IPS-18a (cell line): ENCODE measurements around the gene CINP.
"Not testable (repeated sequence)": the region's sequence is repeated elsewhere in the genome, so short reads cannot be mapped to it uniquely, and the experiment has no call there.

Experiments
- H3K27ac ChIP-seq: one replicate; pipeline ENCODE4 v1.5.1; 2013; ENCODE audit warnings: low read length
- H3K27me3 ChIP-seq: one replicate; pipeline ENCODE4 v1.6.1; 2013; ENCODE audit warnings: mild to moderate bottlenecking, low read length; ENCODE audit not compliant: control insufficient read depth, insufficient read depth
- H3K36me3 ChIP-seq: one replicate; pipeline ENCODE4 v1.6.1; 2013; ENCODE audit warnings: low read depth, low read length; ENCODE audit not compliant: control insufficient read depth
- H3K4me1 ChIP-seq: one replicate; pipeline ENCODE4 v1.6.1; 2013; ENCODE audit warnings: low read depth, low read length; ENCODE audit not compliant: control insufficient read depth
- H3K4me3 ChIP-seq: one replicate; pipeline ENCODE4 v1.5.1; 2013; ENCODE audit warnings: low read length
- H3K9ac ChIP-seq: one replicate; pipeline ENCODE4 v1.6.1; 2013; ENCODE audit warnings: mild to moderate bottlenecking, low read length, moderate library complexity
- H3K9me3 ChIP-seq: one replicate; pipeline ENCODE4 v1.6.1; 2013; ENCODE audit warnings: low read depth, low read length; ENCODE audit not compliant: control insufficient read depth

Gene CINP

DNA sequence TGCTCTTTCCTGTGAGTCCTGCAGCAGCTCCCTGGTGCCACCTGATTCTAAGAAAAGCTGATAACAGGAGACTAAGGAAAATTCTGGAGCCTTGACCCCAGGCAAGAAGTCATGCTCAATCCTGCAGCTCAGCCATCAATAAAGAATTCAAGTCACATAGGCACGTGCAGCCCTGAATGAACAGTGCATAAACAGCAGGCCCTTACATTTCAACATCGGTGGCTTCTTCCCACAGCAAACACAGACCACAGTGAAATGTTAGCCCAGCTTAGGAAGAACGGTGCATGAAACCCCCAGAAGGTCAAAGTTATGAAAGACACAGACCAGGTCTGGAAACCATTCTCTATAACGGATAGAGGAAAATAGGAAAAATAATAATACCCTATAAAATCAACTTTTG, 10.5 kb downstream of the CINP start:
- Histone ChIP-seq H3K9ac (no peak overlapping the region), H3K9me3 (no peaks in the 10 kb centered on the region), H3K4me1 (no peaks in the 10 kb centered on the region), H3K27me3 (no peaks in the 10 kb centered on the region), H3K27ac (no peak overlapping the region), H3K36me3 (peaks cover 43% of the 10 kb centered on the region), H3K4me3 (no peak overlapping the region)

GRCh38 chr14:102351593-102351992, 11.1 kb downstream of the CINP start:
- not testable (repeated sequence) for H3K9ac ChIP-seq, H3K9me3 ChIP-seq, H3K27ac ChIP-seq, H3K27me3 ChIP-seq, H3K4me3 ChIP-seq, H3K4me1 ChIP-seq
- H3K36me3 ChIP-seq: peaks cover 44% of the 10 kb centered on the region

GRCh38 chr14:102351023-102351422, 11.7 kb downstream of the CINP start:
- H3K9me3 ChIP-seq: no peaks in the 10 kb centered on the region
- H3K4me3 ChIP-seq: no peak overlapping the region
- H3K27me3 ChIP-seq: no peaks in the 10 kb centered on the region
- no peaks in the 10 kb centered on the region for H3K4me1 ChIP-seq
- H3K36me3 ChIP-seq: peaks cover 43% of the 10 kb centered on the region
- H3K27ac ChIP-seq: no peak overlapping the region
- H3K9ac ChIP-seq: no peak overlapping the region

GRCh38 chr14:102348376-102348775, 14.3 kb downstream of the CINP start:
- peaks cover 34% of the 10 kb centered on the region for H3K36me3 ChIP-seq

DNA sequence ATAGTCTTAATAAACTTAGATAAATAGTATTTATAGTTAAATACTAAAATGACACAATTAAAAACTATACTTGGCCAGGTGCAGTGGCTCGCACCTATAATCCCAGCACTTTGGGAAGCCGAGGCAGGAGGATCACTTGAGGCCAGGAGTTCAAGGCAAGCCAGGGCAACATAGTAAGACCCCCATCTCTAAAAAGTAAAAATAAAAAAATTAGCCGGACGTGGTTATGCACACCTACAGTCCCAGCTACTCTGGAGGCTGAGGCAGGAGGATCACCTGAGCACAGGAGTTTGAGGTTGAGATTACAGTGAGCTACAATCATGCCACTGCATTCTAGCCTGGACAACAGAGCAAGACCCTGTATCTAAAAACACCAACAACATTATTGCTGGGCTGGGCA, 16.0 kb downstream of the CINP start:
- H3K4me3 ChIP-seq: no peak overlapping the region
- H3K27ac ChIP-seq: no peak overlapping the region
- no peaks in the 10 kb centered on the region for H3K9me3 ChIP-seq
- no peaks in the 10 kb centered on the region for H3K27me3 ChIP-seq
- peaks cover 37% of the 10 kb centered on the region for H3K36me3 ChIP-seq
- H3K9ac ChIP-seq: no peak overlapping the region
- no peaks in the 10 kb centered on the region for H3K4me1 ChIP-seq

More at GRCh38 chr14:102348376-102348775, 14.3 kb downstream of the CINP start:
- Histone ChIP-seq H3K27ac (no peak overlapping the region), H3K4me1 (no peaks in the 10 kb centered on the region), H3K4me3 (no peak overlapping the region), H3K9ac (no peak overlapping the region), H3K9me3 (no peaks in the 10 kb centered on the region), H3K27me3 (no peaks in the 10 kb centered on the region)

- Histone ChIP-seq H3K27me3 (no peaks in the 10 kb centered on the region), H3K4me1 (no peaks in the 10 kb centered on the region), H3K9ac (no peak overlapping the region), H3K9me3 (no peaks in the 10 kb centered on the region), H3K4me3 (no peak overlapping the region), H3K27ac (no peak overlapping the region), H3K36me3 (peaks cover 42% of the 10 kb centered on the region)
Observed at GRCh38 chr14:102345232-102345631, 17.5 kb downstream of the CINP start.

DNA sequence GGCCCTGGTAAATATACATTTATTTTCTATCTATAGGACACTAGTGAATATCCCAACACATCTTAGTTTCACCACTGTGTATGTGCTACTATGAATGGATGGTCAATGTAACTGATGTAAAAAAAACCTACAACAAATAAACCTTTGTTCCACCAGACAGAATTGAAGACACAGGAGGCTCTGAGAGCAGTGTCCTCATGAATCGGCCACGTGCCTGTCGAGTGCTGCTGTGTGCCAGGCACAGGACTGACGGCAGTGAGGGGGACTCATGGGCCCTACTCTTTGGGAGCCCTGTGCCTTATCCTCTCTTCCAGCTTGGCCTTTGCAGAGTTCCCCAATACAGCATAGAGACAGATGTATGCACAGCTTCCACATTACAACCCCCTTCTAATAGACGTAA, 18.2 kb downstream of the CINP start:
- Histone ChIP-seq H3K4me1 (no peaks in the 10 kb centered on the region), H3K9ac (no peak overlapping the region), H3K4me3 (no peak overlapping the region), H3K9me3 (no peaks in the 10 kb centered on the region), H3K27ac (no peak overlapping the region), H3K36me3 (peaks cover 42% of the 10 kb centered on the region), H3K27me3 (no peaks in the 10 kb centered on the region)

- Histone ChIP-seq H3K9ac (no peak overlapping the region), H3K27ac (no peak overlapping the region), H3K36me3 (peaks cover 43% of the 10 kb centered on the region)
Observed at GRCh38 chr14:102344084-102344483, 18.6 kb downstream of the CINP start.

DNA sequence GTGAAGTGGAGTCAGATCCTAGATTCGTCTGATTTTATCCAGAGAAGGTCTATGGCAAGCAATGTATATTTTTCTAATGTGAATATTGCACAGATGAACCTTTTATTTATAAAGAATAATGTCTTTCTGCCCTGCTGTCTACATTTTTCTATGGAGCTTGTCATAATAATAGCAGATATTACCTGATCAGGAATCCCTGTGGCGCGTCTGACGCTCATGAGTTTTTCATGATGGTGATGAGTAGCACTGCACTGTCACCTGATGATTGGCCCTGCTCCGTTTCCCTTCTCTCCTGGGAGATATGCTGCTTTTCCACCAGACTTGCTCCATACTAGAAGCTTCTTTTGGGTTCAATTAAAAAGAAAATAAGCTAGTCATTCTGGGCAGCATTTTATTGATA, 20.5 kb downstream of the CINP start:
- H3K36me3 ChIP-seq: peaks cover 29% of the 10 kb centered on the region
- H3K27ac ChIP-seq: no peak overlapping the region

More at GRCh38 chr14:102344084-102344483, 18.6 kb downstream of the CINP start:
- Histone ChIP-seq H3K4me1 (no peaks in the 10 kb centered on the region), H3K9me3 (no peaks in the 10 kb centered on the region), H3K27me3 (no peaks in the 10 kb centered on the region), H3K4me3 (no peak overlapping the region)

GRCh38 chr14:102341566-102341965, 21.1 kb downstream of the CINP start:
- Histone ChIP-seq H3K4me1 (no peaks in the 10 kb centered on the region), H3K4me3 (no peak overlapping the region), H3K9ac (no peak overlapping the region), H3K27me3 (no peaks in the 10 kb centered on the region), H3K36me3 (peaks cover 25% of the 10 kb centered on the region), H3K27ac (no peak overlapping the region), H3K9me3 (no peaks in the 10 kb centered on the region)

More for the DNA sequence above, 20.5 kb downstream of the CINP start:
- no peak overlapping the region for H3K4me3 ChIP-seq
- no peaks in the 10 kb centered on the region for H3K27me3 ChIP-seq
- H3K9ac ChIP-seq: no peak overlapping the region
- no peaks in the 10 kb centered on the region for H3K9me3 ChIP-seq
- H3K4me1 ChIP-seq: no peaks in the 10 kb centered on the region

DNA sequence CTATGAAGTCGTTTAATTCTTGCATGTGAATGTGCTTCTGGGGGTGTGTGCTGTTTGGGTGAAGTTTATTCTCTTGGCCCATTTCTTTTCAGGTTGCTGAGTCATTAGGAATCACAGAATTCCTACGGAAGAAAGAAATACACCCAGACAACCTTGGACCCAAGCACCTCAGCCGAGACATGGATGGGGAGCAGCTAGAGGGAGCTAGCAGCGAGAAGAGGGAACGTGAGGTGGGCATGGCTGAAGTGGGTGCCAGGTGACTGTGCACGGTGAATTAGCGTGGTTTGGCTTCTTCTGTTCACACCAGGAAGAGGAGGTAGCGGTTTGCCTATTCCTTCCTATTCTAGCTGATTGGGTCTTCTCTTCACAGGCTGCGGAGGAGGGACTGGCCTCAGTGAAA, 24.0 kb downstream of the CINP start:
- no peak overlapping the region for H3K4me3 ChIP-seq
- no peaks in the 10 kb centered on the region for H3K9me3 ChIP-seq
- no peaks in the 10 kb centered on the region for H3K27me3 ChIP-seq
- H3K36me3 ChIP-seq: peaks cover 16% of the 10 kb centered on the region
- no peaks in the 10 kb centered on the region for H3K4me1 ChIP-seq
- H3K9ac ChIP-seq: no peak overlapping the region
- no peak overlapping the region for H3K27ac ChIP-seq

GRCh38 chr14:102335163-102335562, 27.5 kb downstream of the CINP start:
- Histone ChIP-seq H3K36me3 (peaks cover 3% of the 10 kb centered on the region), H3K9me3 (no peaks in the 10 kb centered on the region), H3K9ac (no peak overlapping the region), H3K27ac (no peak overlapping the region), H3K4me1 (no peaks in the 10 kb centered on the region), H3K27me3 (no peaks in the 10 kb centered on the region), H3K4me3 (no peak overlapping the region)
